GM12891 (cell line): Measurements from ENCODE around the gene BCL7B.
"Not testable (repeated sequence)": the region's sequence is repeated elsewhere in the genome, so short reads cannot be mapped to it uniquely, and the experiment has no call there.

Experiments
- DNase-seq: peaks from one replicate; pipeline ENCODE4 v3.0.0; 2011; ENCODE audit warnings: low spot score; ENCODE audit not compliant: insufficient read length
- FAIRE-seq: peaks from 2 replicates; lab custom pipeline; 2011; peaks lifted over from hg19 to GRCh38; lab: Jason Lieb, UNC
- PAX5 ChIP-seq: IDR thresholded peaks from 2 replicates; pipeline ENCODE4 v1.6.1; 2011; ENCODE audit warnings: low read length, moderate library complexity, mild to moderate bottlenecking; ENCODE audit not compliant: insufficient read depth, severe bottlenecking
- POLR2A ChIP-seq: IDR thresholded peaks from 2 replicates; pipeline ENCODE4 v1.6.1; 2011; ENCODE audit warnings: low read depth, low read length, control low read depth
- POLR2AphosphoS5 ChIP-seq: IDR thresholded peaks from 2 replicates; pipeline ENCODE4 v1.6.1; 2011; ENCODE audit warnings: low read depth, low read length, control low read depth
- POU2F2 ChIP-seq: IDR thresholded peaks from 2 replicates; pipeline ENCODE4 v1.6.1; 2011; ENCODE audit warnings: low read depth, mild to moderate bottlenecking, control low read depth, low read length, moderate library complexity
- SPI1 ChIP-seq: IDR thresholded peaks from 2 replicates; pipeline ENCODE4 v1.6.1; 2011; ENCODE audit warnings: low read depth, low read length, control low read depth
- TAF1 ChIP-seq: IDR thresholded peaks from 2 replicates; pipeline ENCODE4 v1.6.1; 2011; ENCODE audit warnings: low read depth, low read length, control low read depth

The BCL7B gene

GRCh38 chr7:73556208-73557107 is 1.0 kb downstream of the BCL7B start:
- TF ChIP-seq PAX5 (no peak), POU2F2 (no peak), TAF1 (no peak), SPI1 (no peak), POLR2A (no peak), POLR2AphosphoS5 (no peak; the same call in 1 of the 2 replicates)
- DNase-seq (no peak), FAIRE-seq (no peak)

GRCh38 chr7:73555411-73555982 is 2.0 kb downstream of the BCL7B start:
- no peak for FAIRE-seq

GRCh38 chr7:73550093-73550492 is 7.4 kb downstream of the BCL7B start:
- FAIRE-seq, DNase-seq: not testable (repeated sequence)

More at GRCh38 chr7:73555411-73555982, 2.0 kb downstream of the BCL7B start:
- TF ChIP-seq PAX5 (no peak), SPI1 (no peak), POU2F2 (no peak)
- no peak for DNase-seq

- no peak for TF ChIP-seq POLR2AphosphoS5
- TF ChIP-seq TAF1, result no peak
- no peak for TF ChIP-seq POU2F2
- no peak for TF ChIP-seq POLR2A
- TF ChIP-seq SPI1, result no peak
- no peak for TF ChIP-seq PAX5
- DNase-seq, result no peak
- no peak for FAIRE-seq
These were observed 8.3 kb downstream of the BCL7B start for GRCh38 chr7:73549176-73549575.

- FAIRE-seq, result no peak
- TF ChIP-seq POLR2AphosphoS5 (no peak), SPI1 (no peak), POLR2A (no peak), POU2F2 (no peak), PAX5 (no peak), TAF1 (no peak)
- DNase-seq, result no peak
These were observed 9.6 kb downstream of the BCL7B start for GRCh38 chr7:73547841-73548240.

- FAIRE-seq (no peak), DNase-seq (no peak)
- no peak for TF ChIP-seq POLR2A
- TF ChIP-seq TAF1, result no peak
- no peak for TF ChIP-seq POU2F2
- no peak for TF ChIP-seq PAX5
- TF ChIP-seq SPI1, result no peak
These were observed 12.8 kb downstream of the BCL7B start for GRCh38 chr7:73544678-73545077.

GRCh38 chr7:73541722-73542121 is 15.8 kb downstream of the BCL7B start:
- FAIRE-seq (no peak), DNase-seq (no peak)
- TF ChIP-seq PAX5 (peak; percentile 62), TAF1 (no peak), POLR2AphosphoS5 (no peak)

- no peak for TF ChIP-seq SPI1
- TF ChIP-seq TAF1, result no peak
- no peak for TF ChIP-seq POLR2A
- no peak for TF ChIP-seq POU2F2
- TF ChIP-seq PAX5, result no peak
- no peak for TF ChIP-seq POLR2AphosphoS5
- no peak for FAIRE-seq
- no peak for DNase-seq
These were observed 17.8 kb downstream of the BCL7B start for GRCh38 chr7:73539709-73540108.

- not testable (repeated sequence) for DNase-seq, FAIRE-seq
These were observed 19.0 kb downstream of the BCL7B start for GRCh38 chr7:73538510-73538909.

GRCh38 chr7:73537051-73537450 is 20.4 kb downstream of the BCL7B start:
- TF ChIP-seq POU2F2 (no peak), PAX5 (no peak), POLR2A (no peak), POLR2AphosphoS5 (no peak), TAF1 (no peak)
- no peak for FAIRE-seq
- DNase-seq, result no peak
